HG03064 (cell line): Measurements from ENCODE around the gene MYO15B.
A peak's percentile ranks its signal among the peaks of the same experiment; 100 is the strongest.
"Not testable (repeated sequence)": the region's sequence is repeated elsewhere in the genome, so short reads cannot be mapped to it uniquely, and the experiment has no call there.

Experiments used
- ATAC-seq: cut with Tn5 transposase; IDR thresholded peaks from one replicate; pipeline ENCODE4 v1.9.1; 2021; ENCODE audit warnings: low read depth; ENCODE audit not compliant: unreplicated experiment

Gene MYO15B

DNA sequence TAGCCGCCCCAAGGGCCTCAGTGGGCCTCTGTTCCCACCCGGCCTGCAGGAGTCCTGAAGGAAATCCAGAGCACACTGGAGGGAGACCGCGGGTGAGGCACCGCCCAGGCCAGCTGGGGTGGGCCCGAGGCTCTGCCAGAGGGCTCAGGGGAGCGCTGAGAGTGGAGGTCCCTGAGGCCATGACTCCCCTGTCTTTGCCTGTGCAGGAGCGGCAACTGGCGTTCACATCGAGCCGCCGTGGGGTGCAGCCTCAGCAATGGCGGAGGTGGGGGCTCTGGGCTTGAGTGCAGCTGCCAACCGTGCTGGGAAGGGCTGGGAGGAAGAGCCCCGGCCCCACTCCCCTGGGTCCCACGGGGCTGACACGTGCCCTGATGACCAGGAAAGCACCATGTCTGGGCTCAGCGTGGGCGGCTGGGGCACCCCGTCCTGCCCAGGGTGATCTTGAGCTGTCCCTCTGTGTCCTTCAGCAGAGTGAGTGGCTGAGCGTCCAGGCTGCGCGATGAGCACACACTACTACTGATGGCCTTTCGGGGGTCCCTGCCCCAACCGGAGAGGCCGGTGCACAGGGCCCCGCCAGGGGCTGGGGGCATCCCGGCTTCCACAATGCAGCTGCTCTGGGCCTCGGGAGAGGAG lies 13.1 kb upstream of the MYO15B start:
- ATAC-seq: no peak

- ATAC-seq: no peak
Measured at GRCh38 chr17:75575197-75575596, 12.4 kb upstream of the MYO15B start.

GRCh38 chr17:75575728-75576127 lies 11.9 kb upstream of the MYO15B start:
- ATAC-seq: no peak

DNA sequence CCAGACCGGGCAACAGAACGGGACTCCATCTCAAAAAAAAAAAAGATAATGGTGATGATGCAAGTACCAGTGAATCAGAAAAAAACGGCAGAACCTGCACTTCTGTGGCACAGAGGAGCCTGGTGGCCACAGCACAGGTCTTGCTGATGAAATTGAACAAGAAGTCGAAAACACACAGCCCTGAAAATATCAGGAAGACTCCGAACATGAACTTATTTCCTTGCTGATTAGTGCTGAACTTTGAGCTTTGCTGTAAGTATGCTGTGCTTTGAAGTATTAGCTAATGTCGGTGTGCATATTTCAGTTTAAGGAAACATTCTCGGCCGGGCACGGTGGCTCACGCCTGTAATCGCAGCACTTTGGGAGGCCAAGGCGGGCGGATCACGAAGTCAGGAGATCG lies 10.9 kb upstream of the MYO15B start:
- ATAC-seq: no peak

GRCh38 chr17:75581121-75581725 lies 6.4 kb upstream of the MYO15B start:
- ATAC-seq: not testable (repeated sequence)

DNA sequence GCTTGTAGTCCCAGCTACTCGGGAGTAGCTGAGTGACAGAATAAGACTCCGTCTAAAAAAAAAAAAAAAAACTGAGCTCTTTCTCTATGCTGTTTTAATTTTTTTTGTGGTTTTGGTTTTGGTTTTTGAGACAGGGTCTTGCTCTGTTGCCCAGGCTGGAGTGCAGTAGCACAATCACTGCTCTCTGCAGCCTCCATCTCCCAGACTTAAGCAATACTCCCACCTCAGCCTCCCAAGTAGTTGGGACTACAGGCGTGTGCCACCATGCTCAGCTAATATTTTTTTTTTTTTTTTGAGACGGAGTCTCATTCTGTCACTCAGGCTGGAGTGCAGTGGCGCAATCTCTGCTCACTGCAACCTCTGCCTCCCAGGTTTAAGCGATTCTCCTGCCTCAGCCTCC lies 4.4 kb upstream of the MYO15B start:
- ATAC-seq: not testable (repeated sequence)

DNA sequence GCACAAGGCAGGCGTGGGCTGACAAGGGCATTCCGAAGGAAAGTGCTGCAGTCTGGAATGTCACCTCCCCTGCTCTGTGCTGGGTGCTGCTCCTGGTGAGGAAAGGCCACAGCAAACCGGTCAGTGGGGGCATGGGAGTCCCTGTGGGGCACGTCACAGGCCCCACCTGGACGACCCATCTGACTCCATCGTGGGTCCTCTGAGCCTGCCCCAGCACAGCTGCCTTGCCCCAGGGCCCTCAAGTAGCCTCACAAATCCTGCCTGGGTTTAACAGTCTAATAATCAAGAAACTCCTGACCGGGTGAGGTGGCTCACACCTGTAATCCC lies 2.8 kb upstream of the MYO15B start:
- ATAC-seq: no peak

- ATAC-seq: peak; percentile 16
Measured at GRCh38 chr17:75588596-75589011, 1.0 kb downstream of the MYO15B start.

- ATAC-seq: peak; percentile 58
Measured at GRCh38 chr17:75589012-75589918, 1.7 kb downstream of the MYO15B start.

DNA sequence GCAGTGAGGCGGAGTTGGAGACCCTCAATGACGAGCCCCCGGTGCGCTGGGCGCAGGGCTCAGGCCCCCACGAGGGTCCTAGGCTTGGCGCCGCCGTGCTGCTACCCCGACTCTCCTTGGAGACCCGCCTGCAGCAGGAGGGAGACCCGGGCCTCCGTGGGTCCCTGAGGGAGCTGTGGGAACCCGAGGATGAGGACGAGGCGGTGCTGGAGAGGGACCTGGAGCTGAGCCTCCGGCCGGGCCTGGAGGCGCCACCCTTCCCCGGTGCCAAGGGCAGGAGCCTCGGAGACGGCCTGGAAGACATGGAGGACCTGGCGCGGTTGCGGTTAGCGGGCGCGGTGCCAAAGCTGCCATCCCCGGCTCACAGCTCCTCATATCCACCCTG lies 2.3 kb downstream of the MYO15B start:
- ATAC-seq: no peak

DNA sequence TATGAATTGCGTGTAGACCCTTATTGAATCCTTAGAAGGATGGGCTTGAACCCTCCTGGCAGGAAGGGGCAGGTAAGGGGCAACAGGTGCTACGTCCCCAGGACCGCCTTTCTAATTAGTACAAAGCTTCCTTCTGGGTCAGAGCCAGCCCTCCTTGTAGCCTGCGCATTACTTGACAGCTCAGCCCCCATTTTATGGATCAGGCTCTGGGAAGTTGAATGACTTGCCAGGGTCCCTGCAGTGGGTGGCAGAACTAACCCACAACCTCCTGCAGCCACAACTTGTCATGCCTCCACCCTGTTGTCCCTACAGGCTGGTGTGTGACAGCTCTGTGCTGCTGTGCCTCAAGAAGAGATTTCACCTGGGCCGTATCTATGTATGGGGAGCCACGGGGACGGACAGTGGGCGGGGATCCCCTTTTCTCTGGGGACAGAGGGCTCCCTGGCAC lies 2.7 kb downstream of the MYO15B start:
- no peak for ATAC-seq

GRCh38 chr17:75590849-75591721 lies 3.5 kb downstream of the MYO15B start:
- no peak for ATAC-seq

GRCh38 chr17:75591722-75592302 lies 4.2 kb downstream of the MYO15B start:
- ATAC-seq: no peak

GRCh38 chr17:75592348-75593020 lies 4.9 kb downstream of the MYO15B start:
- no peak for ATAC-seq

DNA sequence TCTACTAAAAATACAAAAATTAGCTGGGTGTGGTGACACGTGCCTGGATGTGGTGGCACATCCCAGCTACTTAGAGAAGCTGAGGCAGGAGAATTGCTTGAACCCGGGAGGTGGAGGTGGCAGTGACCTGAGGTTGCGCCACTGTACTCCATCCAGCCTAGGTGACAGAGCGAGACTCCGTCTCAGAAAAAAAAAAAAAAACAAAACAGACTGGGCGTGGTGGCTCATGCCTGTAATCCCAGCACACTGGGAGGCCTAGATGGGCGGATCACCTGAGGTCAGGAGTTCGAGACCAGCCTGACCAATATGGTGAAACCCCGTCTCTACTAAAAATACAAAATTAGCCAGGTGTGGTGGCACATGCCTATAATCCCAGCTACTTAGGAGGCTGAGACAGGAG lies 5.8 kb downstream of the MYO15B start:
- not testable (repeated sequence) for ATAC-seq

- ATAC-seq: no peak
Measured at GRCh38 chr17:75594499-75595283, 7.1 kb downstream of the MYO15B start.

DNA sequence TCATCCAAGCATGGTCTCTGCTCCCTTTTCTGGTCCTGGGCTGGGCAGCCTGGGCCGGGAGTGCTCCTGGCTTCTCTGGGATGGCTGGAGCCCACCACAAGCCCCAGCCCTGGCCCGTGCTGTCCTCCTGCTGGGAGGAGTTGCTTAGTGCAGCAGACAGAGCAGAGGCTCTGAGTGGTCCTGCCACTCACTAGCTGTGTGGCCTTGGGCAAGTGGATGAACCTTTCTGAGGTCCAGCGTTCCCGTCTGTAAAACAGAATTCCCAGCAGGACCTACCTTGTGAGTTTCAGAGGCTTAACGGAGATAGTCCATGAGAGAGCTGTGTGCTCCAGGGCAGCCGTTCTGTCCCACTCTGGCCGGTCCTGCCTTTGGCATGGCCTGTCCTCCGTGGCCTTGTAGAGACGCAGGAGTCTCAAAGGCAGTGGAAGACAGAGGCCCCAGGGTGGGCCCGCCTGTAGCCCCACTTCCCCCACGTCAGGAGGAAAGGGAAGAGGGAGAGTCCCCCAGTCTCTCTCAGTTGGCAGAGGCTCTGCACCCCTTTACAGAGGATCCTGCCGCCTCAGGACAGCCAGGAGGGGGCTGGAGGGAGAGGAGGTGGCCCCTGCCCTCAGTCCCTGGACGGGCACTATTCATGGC lies 7.8 kb downstream of the MYO15B start:
- ATAC-seq: no peak

GRCh38 chr17:75595920-75596313 lies 8.3 kb downstream of the MYO15B start:
- no peak for ATAC-seq
